Stimulated activated CD8-positive, alpha-beta memory T cell treated with anti-CD3 and anti-CD28 coated beads, Interleukin-7, amount 100 ng/mL, for 48 hours (primary cell): Measurements from ENCODE around the gene PPFIBP2.

ENCODE experiments used
- DNase-seq, 2 donors: peaks; one replicate each; pipeline ENCODE4 v3.0.0-alpha.2; 2020; ENCODE audit warnings: low read depth in 1 of 2; ENCODE audit errors: extremely low read depth in 1 of 2

The PPFIBP2 gene

DNA sequence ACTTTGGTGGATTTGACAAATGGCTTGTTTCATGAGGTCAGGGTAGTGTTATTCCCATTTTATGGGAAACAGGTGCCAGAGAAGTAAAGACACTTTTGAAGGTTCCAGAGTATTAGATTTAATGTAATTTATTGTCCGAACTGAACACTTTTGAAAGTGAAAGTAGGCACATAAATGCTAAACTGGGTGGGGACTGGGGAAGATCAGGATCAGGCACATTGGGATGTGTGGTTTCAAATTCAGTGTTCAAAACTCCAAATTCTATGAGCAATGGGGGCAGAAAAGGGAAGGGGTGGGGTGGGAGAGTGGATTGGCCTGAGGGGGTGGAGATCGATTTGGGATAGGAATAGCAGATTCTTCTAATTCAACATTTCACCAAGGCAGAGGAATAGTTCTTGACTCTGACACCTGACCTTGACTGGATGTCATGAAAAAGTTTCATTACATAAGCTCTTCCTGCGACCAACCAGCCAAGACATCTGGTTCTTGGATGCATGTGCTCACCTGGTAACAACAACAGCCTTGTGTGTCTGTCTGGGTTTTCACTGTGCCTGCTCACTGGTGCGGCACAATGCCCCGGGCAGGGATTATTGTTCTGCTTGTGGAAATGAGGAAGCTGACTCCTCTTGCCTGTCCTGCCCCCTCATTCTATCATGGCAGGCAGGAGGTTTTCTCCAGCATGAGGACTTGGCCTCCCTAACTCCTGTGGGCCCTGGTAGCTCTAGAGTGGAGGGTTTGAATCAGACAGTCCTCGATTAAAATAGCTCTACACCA, 10.8 kb downstream of the PPFIBP2 start:
- DNase-seq: no peak

DNA sequence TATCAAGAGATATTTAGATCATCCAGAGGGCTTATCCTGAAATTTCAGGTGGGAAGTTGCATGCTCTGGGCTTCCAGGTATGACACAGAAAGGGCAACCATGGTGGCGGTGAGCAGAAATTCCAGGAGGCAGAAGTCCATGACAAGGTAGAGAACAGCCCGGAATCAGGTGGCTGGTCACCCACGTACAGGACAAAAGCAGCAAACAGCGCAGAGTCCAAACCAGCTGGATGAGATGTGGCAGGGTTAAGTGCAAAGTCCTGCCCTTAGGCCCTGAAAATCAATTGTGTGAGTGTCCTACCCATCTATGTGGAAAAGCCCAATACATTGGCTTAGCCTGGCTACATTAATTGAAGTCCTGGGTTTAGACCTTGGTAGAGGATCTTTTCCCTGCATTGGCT, 11.6 kb downstream of the PPFIBP2 start:
- no peak for DNase-seq

DNA sequence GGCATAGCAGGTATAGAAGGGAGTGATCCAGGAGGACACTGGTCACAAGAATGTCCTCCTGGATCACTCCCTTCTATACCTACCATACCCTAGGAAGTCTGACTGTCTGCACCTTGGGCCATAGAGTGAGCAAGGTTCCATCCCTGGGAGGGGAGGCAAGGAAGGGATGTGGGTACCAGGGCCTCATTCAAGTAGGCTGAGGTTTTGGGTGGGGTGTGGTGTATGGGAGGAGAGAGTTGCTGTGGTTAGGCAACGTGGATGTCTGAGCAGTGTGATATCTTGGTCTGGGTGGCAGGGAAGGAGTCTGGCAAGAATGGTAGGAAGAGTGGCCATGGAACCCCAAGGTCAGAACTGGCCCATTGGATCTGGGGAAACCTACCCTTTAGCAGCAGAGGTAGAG, 13.2 kb downstream of the PPFIBP2 start:
- DNase-seq: peak in 1 of 2 donors; percentile 20

DNA sequence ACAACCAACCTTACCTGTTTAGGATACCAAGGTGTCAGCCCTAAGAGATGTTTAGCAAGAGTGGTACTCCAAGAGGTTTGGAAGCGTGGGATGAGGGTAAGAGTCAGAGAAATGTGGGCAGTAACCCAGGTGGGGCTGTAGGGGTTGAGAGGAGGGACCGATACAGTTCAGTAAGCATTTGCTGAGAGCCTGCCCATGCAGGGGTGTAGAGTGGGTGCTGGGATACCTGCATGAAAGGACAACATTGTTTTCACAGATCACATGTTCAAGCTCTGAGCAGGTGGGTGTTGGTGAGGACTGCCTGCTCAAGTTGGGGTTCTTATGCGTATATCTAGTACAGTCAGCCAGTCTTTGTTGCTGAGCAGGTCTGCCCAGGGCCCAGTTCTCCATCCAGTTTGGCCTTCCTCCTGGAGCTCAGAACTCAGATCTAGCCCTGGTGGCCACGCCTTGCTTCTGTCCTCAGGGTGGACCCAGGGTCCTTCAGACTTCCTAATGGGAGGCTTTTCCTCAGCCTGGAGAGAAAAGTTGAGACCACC, 14.8 kb downstream of the PPFIBP2 start:
- no peak for DNase-seq

DNA sequence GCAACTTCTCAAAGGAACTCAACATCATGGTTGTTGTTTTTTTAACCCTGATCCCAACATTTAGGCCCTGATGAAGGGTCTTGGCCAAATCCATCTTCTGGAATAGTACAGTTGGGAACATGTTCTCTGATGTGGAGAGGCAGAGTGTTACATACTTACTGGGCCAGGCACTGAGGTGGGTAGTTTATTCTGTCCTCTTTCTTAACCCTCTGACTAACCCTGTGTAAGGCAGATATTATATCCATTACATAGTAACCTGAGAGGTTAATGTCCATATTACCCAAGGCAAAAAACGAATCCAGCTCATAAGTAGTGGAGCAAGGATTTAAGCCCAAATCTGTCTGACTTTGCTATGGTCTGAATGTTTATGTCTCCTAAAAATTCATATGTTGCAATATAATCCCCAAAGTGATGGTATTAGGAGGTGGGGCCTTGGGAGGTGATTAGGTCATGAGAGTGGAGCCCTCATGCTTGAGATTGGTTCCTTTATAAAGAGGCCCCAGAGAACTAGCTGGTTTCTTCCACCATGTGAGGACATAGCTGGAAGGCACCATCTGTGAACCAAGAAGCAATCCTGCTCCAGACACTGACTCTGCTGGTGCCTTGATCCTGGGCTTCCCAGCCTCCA, 16.3 kb downstream of the PPFIBP2 start:
- no peak for DNase-seq

DNA sequence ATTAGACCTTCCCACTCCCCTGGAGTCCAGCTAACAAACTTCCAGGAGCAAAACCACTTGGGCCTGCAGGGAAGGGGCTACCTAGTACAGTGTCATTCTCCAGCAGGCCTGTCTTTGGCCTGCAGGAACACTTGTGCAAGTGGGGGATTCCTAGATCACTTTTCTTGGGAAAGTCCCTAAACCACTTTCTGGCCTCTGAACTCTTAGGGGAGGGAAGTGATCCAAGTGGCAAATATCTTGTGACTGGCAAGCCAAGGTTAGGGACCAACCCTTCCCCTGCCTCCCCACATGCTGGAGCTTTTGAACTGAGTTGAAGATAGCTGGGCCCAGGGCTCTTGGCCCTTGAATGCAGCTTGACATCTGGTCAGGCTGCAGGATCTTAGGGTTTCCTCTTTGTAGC, 17.2 kb downstream of the PPFIBP2 start:
- no peak for DNase-seq

DNA sequence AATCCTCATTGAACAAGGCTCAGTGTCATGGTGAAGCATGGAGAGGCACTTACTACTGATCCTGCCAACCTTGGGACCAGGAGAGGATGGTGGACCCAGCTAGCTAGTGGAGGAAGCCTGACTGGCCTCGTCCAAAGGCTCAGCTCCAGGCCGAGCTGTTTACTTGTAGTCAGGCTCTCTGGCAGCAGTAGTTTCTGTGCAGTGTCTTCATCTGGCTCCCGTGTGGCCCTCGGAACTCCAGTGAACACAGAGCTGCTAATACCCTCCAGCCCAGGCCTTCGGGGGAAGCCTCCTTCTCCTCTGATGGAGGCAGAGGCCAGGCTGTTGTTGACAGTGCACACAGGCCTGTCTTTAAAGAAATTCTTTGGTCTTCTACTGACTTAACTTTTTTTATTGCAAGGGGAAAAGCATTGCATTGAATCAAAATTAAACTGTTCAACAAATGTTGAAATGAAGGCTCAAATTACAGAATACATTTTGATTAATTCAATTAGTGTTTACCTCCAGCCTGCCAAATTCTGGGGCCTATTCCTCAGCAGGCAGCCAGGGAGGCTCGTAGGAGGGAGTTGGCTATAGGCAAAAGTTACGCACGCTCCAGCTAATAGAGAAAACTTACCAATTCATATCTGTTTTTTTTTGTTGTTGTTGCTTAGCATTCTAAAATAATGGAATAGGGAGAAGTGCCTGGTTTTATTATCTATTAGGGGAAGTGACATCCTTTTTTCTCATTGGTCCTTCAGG, 18.8 kb downstream of the PPFIBP2 start:
- DNase-seq: no peak

DNA sequence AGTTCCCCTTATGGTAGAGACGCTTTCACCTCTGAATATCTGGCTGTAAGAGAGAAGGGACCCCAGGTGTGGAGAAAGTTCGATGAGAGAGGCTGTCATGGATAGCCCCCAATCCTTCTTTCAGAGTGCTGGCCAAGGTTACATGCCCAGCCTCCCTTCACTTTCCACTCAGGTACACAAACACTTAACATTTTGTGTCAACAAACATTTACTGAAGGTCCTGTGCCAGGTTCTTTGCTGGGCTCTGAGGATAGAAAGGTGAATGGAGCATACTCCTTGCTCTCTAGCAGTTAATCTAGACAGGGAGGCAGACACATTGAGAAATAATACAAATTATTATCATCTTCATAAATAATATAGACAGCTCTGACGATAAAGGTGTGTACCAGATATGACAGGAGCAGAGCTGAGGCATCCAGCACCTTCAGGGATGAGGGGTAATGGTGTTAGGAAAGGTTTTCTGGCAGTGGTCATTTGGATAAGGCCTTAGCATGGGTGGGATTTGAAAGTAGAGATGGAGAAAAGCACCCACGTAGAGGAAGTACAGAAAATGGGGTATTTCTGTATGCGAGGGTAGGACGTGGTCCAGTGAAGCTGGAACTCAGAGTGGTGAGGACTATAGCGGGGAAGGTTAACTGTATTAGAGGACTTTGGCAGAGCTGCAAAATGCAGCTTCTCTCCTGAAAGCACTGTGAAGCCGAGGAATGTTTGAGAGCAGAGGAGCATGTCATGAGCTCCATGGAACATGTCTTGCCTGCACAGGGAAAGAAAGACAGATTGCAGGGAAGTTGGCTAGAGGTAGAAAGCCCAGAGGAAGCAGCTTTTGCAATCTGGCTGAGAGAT, 19.6 kb downstream of the PPFIBP2 start:
- DNase-seq: no peak

DNA sequence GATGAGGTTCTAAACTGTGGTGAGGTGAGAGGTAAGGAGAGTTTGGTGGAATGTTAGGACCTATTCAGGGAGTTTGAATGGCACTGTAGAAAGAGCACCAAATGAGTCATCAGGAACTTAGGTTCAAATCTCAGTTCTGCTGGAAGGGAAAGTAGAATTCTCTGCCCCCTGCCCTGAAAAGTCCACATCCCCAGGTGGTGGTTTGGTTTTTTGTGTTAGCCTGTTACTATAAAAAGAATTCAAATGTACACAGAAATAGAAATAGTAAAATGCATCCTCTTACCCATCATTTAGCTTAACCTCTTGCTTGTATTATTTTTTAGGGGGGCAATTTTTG, 20.2 kb downstream of the PPFIBP2 start:
- DNase-seq: no peak

DNA sequence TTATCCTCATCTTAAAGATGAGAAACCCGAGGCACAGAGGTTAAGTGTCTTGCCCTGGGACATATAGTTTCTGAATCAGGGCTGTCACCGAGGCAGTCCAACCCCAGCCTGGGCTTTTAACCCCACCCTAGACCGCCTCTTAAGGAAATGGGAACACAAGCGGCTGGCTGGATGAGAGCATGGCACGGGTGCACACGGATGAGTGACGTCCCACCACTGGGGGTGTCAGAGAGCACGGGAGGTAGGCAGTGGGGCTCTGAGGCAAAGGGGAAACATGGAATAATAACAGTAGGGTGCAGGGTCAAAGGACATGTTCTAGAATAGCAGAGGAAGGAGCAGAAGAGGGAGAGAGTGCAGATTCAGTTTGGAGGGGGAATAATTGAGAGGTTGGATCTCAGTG, 22.3 kb downstream of the PPFIBP2 start:
- no peak for DNase-seq

DNA sequence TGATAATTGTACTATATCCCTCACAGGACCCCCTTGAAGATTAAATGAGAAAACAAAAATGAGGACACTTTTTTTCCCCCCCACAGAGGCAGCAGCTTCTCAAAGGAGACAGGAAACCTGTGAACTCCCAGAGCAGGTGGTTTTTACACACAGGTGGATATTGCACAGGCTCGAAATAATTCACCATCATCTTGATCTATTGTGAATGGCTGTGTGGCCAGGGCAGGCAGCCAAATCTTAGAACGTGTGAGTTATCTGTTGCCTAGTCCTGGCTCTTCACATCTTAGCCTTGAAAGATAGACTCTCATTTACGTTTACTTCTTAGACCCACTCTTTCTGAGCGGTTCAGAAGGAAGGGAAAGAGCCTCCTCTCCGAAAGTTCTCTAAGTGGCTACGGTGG, 23.5 kb downstream of the PPFIBP2 start:
- DNase-seq: no peak

DNA sequence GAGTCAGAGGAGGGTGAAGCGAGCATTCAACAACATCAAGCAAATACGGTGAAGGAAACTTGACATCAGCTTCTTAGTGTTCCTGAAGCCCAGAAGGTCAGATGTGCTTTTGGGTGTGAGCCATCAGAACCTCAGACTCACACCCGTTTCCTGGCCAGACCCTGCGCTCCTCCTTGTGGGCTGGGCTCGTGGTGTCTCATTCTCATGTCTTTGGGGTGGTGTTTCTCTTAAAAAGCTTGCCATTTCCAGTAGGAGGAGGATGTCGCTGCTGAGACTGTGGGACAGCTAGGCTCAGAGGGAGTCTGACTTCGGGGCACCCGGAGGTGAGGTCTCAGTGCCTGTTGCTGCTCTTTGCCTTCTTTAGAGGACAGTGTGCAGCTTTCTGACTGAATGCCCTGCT, 24.2 kb downstream of the PPFIBP2 start:
- peak in 1 of 2 donors; percentile 31 for DNase-seq

DNA sequence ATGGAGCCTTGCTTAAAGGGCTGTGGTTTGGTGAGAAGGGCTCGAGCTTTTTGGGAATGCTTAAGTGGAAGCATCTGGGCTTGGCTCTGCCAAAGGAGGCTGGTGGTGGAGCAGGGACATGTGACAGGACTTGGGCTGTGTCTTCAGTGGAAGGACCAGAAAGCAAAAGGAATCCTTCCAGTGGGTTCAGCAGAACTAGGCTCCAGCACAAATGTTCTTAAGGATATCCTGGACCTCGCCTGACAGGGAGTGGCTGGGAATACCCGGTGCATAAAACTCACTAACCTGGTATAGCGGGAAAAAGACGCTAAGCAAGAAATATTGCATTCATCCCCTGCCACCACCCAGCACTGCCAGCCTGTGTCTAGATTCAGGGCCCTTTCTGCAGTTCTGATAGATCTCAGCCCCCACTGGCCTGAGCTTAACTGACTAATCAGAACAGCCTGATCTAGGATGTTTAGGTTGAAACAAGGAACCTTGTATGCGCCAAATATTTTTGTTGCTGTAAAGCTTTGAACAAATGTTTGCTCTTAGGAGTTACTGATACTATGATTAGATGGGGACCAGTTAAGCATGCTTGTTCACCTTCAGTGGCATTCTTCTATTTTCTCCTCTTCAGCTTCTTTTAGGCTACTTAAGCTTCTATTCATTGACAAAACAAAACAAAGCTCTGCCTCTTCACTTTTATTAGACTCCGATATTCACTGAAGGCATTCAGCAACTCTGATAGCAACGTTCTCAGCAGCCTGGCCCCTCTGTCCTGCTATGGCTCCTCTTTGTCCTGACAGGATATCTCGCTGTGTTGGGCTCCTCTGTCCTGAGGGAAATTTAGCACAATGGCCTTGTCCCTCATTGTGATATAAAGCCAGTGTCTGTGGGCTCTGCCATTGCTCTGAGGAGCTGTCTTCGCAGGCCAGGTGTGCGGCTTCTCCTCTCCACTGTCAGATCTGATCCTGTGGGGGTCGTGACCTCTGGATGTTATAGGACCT, 25.0 kb downstream of the PPFIBP2 start:
- no peak for DNase-seq

DNA sequence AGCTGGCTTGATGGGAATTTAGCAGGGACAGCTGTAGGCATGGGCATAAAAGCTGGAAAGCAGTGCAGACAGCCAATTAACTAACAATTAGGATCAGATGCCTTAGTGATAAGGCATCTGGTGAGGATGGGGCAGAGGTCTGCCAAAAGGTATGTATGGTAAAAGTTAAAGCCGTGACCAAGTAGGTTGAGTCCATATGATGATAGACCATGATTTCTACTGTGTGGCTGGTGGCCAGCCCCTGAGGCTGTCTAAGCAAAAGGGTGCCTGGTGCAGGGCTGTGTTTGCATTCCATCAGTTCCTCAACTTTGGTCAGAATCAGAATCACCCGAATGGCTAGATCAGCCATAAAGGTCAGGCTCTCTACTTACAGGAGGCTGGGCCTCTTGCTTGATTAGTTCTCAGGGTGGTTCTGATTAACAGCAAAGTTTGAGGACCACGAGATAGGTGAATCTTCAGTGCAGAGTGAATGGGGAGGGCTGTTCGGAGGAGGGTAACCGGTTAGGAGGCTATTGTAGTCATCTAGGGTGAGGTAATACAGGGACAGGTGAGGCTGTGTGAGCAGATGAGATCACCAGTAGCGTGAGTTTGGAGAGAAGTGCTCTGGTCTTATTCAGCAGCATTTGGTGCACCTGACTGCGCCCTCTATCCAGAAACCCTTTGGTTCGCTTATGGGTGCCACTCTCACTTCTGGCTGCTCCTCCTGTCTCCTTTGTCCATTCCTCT, 27.2 kb downstream of the PPFIBP2 start:
- DNase-seq: no peak

DNA sequence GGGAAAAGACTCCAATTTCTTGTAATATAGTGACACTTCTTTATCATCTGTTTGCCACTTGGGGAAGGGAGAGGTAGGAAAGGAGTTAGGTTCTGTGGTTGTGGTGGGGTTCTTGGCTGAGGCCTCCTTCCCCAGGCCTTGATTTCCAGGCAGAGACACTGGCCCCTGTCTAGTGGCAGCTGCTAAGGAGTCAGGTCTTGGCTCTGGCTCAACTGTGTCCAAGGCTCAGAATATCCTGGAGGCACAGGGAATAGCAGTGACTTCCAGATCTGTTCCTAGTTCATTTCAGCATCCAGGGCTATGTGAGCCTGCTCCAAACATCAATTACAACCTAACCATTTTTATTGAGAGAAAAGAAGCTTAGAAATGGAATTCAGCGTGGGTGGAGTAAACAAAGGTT, 29.5 kb downstream of the PPFIBP2 start:
- DNase-seq: no peak

DNA sequence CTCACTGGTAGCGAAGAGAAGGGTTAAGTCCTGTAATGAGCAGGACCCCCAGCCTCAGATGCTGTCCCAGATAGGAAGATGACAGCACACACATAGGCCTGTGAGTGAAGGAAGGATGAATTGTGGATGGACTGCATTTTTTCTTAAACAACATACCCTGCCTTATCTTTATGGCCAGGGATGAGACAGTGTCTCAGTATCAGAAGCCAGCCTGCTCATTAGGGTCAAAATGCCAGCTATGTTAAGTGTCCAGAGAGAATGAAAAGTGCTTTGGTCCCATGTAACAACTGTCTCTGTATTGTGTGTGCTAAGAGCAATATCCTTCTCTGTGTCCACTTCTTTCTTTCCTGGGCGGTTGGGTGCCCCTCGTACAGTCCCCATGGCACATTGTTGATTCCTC, 30.2 kb downstream of the PPFIBP2 start:
- DNase-seq: no peak

DNA sequence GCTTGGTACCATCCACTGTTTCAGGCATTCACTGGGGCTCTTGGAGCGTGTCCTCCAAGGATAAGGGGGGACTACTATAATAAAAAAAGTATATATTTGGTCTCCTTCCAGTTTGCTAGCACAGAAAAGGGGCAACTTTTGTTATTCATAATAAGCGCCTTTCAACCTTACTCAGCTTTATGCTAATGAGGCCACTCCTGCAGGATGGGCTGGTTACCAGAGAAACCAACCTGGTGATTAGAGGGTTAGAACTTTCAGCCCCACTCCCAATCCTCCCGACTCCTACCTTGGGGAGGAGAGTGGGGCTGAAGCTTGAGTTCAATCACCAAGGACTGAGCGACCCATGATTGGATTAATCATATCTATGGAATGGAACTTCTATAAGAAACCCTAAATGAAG, 31.8 kb downstream of the PPFIBP2 start:
- no peak for DNase-seq

DNA sequence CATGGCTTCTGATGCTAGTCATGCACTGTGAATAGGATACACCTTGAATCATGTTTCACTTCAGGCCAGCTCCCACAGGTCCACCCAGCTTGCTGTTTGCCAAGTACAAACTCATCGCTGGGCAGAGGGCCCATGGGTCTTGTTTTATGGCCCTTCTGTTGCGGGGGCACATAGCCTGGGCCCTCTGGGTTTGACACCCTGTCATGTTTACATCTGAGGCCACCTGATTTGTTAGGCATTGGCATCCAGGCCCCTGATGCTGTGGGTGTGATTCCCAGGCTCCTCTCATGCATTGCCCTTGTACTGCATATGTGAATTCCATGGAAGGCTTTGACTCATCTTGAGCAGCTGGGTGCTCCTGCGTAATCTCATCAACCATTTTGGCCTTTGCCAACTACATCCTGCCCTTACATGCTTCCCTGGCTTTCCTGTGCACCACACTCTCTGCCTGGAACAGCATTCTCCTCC, 32.6 kb downstream of the PPFIBP2 start:
- DNase-seq: no peak

DNA sequence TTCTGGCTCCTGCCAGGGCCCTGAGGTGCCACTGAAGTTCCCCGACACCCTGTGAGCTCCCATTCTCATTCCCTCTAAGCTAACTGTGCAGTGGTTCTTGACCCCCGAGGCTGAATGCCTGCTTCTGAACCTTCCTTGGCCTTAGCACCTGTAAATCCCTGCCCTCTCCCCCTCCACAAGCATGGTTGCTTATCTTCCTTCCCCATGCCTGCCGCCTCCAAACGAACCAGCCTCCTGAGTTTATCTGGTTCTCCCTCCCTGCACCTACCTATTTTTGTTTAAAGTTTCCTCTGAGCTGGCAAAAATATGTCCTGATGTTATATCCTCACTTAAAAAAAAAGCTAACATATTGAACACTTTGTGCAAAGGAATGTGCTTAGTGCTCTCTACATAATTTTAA, 33.9 kb downstream of the PPFIBP2 start:
- DNase-seq: no peak
